WTC11 (cell line): ENCODE results near the gene LARGE1. TPM values are rescaled to one million over a fixed set of nuclear protein-coding genes. Genes with fewer than 3 reads are reported as not detected.

Experiments
- ATAC-seq: fragments of 200-7000 bp; cut with Tn5 transposase; 2 replicates; pipeline ENCODE4 v1.10.0; 2021; ENCODE audit warnings: mild to moderate bottlenecking, moderate library complexity
- CTCF ChIA-PET: fragments of 300-600 bp; sonication (Branson Sonifier 250); formaldehyde crosslinking; loops from one replicate; lab custom pipeline; 2021; ENCODE audit warnings: antibody characterized with exemption; lab: Charles Lee
- POLR2A ChIA-PET: fragments of 350-600 bp; sonication (Branson Sonifier 250); formaldehyde crosslinking; loops from one replicate; lab custom pipeline; 2021; ENCODE audit warnings: antibody characterized with exemption; lab: Charles Lee
- DNase-seq: peaks from one replicate; pipeline ENCODE4 v3.0.0; 2021; ENCODE audit warnings: low spot score
- H3K27ac Mint-ChIP-seq: 2 replicates; pipeline ENCODE4 v1.8.0; 2021; ENCODE audit warnings: mixed read lengths
- H3K27me3 Mint-ChIP-seq: 2 replicates; pipeline ENCODE4 v1.8.0; 2021; ENCODE audit warnings: low read depth, mild to moderate bottlenecking, moderate library complexity, mixed read lengths
- H3K36me3 Mint-ChIP-seq: 2 replicates; pipeline ENCODE4 v1.8.0; 2021; ENCODE audit warnings: mixed read lengths
- H3K4me1 Mint-ChIP-seq: 2 replicates; pipeline ENCODE4 v1.8.0; 2022; ENCODE audit warnings: mixed read lengths
- H3K4me3 Mint-ChIP-seq: 2 replicates; pipeline ENCODE4 v1.8.0; 2021; ENCODE audit warnings: mild to moderate bottlenecking, moderate library complexity, mixed read lengths
- H3K9me3 Mint-ChIP-seq: 2 replicates; pipeline ENCODE4 v1.8.0; 2021; ENCODE audit warnings: mixed read lengths
- ESRRA ChIP-seq: sonication (generic); formaldehyde crosslinking; IDR thresholded peaks from 2 replicates; pipeline ENCODE4 v1.8.1; 2022; ENCODE audit warnings: mild to moderate bottlenecking, missing genetic modification reagents, borderline replicate concordance
- ETV6 ChIP-seq: sonication (generic); formaldehyde crosslinking; IDR thresholded peaks from 2 replicates; pipeline ENCODE4 v1.8.1; 2022; ENCODE audit warnings: mild to moderate bottlenecking, missing genetic modification reagents
- FOXK1 ChIP-seq: sonication (generic); formaldehyde crosslinking; IDR thresholded peaks from 2 replicates; pipeline ENCODE4 v1.8.0; 2022; ENCODE audit warnings: mild to moderate bottlenecking, moderate library complexity, missing genetic modification reagents
- HMGA2 ChIP-seq: fragments of 250-450 bp; sonication (Bioruptor Pico); IDR thresholded peaks from 2 replicates; pipeline ENCODE4 v1.4.0; 2021; ENCODE audit warnings: mild to moderate bottlenecking, moderate library complexity
- JAZF1 ChIP-seq: fragments of 250-450 bp; sonication (Bioruptor Pico); IDR thresholded peaks from 2 replicates; pipeline ENCODE4 v1.9.0; 2021; ENCODE audit warnings: moderate library complexity, mild to moderate bottlenecking, inconsistent platforms
- JUN ChIP-seq: sonication (generic); formaldehyde crosslinking; IDR thresholded peaks from 2 replicates; pipeline ENCODE4 v1.8.0; 2023; ENCODE audit warnings: mild to moderate bottlenecking, missing genetic modification reagents
- KAT7 ChIP-seq: sonication (generic); formaldehyde crosslinking; IDR thresholded peaks from 2 replicates; pipeline ENCODE4 v1.8.1; 2023; ENCODE audit warnings: missing genetic modification reagents, mild to moderate bottlenecking, borderline replicate concordance
- NFYB ChIP-seq: sonication (generic); formaldehyde crosslinking; conservative IDR thresholded peaks from 2 replicates; pipeline ENCODE4 v1.8.0; 2022; ENCODE audit warnings: low read depth, missing genetic modification reagents
- NR1H2 ChIP-seq: sonication (generic); formaldehyde crosslinking; IDR thresholded peaks from 2 replicates; pipeline ENCODE4 v1.9.0; 2021; ENCODE audit warnings: mild to moderate bottlenecking, moderate library complexity, missing genetic modification reagents
- RELA ChIP-seq: sonication (generic); formaldehyde crosslinking; IDR thresholded peaks from 2 replicates; pipeline ENCODE4 v1.8.1; 2022; ENCODE audit warnings: missing genetic modification reagents, mild to moderate bottlenecking, borderline replicate concordance
- SMAD3 ChIP-seq: sonication (generic); formaldehyde crosslinking; IDR thresholded peaks from 2 replicates; pipeline ENCODE4 v1.8.0; 2022; ENCODE audit warnings: missing genetic modification reagents, mild to moderate bottlenecking, borderline replicate concordance
- ZBTB21 ChIP-seq: sonication (generic); formaldehyde crosslinking; IDR thresholded peaks from 2 replicates; pipeline ENCODE4 v1.8.1; 2023; ENCODE audit warnings: mild to moderate bottlenecking, missing genetic modification reagents, borderline replicate concordance
- total RNA-seq: library from RNA; stranded (reverse); gene quantifications from 3 replicates; pipeline ENCODE4 v1.2.3, GENCODE V29; 2021
- TF ChIP-seq, protein P1 (sequence below): sonication (generic); formaldehyde crosslinking; IDR thresholded peaks from 2 replicates; pipeline ENCODE4 v1.8.1; 2022; ENCODE audit warnings: mild to moderate bottlenecking, missing genetic modification reagents, moderate library complexity, borderline replicate concordance
- TF ChIP-seq, protein P2 (sequence below): sonication (generic); formaldehyde crosslinking; IDR thresholded peaks from 2 replicates; pipeline ENCODE4 v1.8.1; 2022; ENCODE audit warnings: low read depth, missing genetic modification reagents, borderline replicate concordance
- TF ChIP-seq, protein P3 (sequence below): sonication (generic); formaldehyde crosslinking; IDR thresholded peaks from 2 replicates; pipeline ENCODE4 v1.8.0; 2022; ENCODE audit warnings: mild to moderate bottlenecking, missing genetic modification reagents
- TF ChIP-seq, protein P4 (sequence below): sonication (generic); formaldehyde crosslinking; IDR thresholded peaks from 2 replicates; pipeline ENCODE4 v1.8.1; 2022; ENCODE audit warnings: mild to moderate bottlenecking, moderate library complexity, missing genetic modification reagents
- TF ChIP-seq, protein P5 (sequence below): sonication (generic); formaldehyde crosslinking; IDR thresholded peaks from 2 replicates; pipeline ENCODE4 v1.8.0; 2023; ENCODE audit warnings: missing genetic modification reagents
- TF ChIP-seq, protein P6 (sequence below): sonication (generic); formaldehyde crosslinking; IDR thresholded peaks from 2 replicates; pipeline ENCODE4 v1.8.1; 2023; ENCODE audit warnings: mild to moderate bottlenecking, missing genetic modification reagents

Gene LARGE1
- total RNA-seq, 1 experiment from 2014 or later = 72.6 TPM

DNA sequence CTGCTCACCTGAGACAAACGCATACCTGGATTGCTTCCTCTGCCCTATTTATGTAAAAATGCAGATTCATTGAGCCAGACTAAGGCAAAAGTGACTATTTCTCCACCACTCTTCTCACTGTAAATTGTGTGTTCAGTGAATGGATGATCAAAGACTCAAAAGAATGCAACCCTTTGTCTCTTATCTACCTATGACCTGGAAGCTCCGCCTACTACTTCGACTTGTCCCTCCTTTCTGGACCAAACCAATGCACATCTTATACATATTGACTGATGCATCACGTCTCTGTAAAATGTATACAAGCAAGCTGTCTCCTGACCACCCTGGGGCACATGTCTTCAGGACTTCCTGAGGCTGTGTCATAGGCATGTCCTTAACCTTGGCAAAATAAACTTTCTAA is 444.1 kb downstream of the LARGE1 start:
- TF ChIP-seq JAZF1 = no peak
- TF ChIP-seq NR1H2 (CRISPR knock-in tag) = no peak
- TF ChIP-seq, protein P1, sequence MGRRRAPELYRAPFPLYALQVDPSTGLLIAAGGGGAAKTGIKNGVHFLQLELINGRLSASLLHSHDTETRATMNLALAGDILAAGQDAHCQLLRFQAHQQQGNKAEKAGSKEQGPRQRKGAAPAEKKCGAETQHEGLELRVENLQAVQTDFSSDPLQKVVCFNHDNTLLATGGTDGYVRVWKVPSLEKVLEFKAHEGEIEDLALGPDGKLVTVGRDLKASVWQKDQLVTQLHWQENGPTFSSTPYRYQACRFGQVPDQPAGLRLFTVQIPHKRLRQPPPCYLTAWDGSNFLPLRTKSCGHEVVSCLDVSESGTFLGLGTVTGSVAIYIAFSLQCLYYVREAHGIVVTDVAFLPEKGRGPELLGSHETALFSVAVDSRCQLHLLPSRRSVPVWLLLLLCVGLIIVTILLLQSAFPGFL (CRISPR knock-in tag) = no peak
- no peak for TF ChIP-seq KAT7 (CRISPR knock-in tag)
- TF ChIP-seq, protein P2, sequence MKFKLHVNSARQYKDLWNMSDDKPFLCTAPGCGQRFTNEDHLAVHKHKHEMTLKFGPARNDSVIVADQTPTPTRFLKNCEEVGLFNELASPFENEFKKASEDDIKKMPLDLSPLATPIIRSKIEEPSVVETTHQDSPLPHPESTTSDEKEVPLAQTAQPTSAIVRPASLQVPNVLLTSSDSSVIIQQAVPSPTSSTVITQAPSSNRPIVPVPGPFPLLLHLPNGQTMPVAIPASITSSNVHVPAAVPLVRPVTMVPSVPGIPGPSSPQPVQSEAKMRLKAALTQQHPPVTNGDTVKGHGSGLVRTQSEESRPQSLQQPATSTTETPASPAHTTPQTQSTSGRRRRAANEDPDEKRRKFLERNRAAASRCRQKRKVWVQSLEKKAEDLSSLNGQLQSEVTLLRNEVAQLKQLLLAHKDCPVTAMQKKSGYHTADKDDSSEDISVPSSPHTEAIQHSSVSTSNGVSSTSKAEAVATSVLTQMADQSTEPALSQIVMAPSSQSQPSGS = no peak
- H3K4me1 Mint-ChIP-seq = peaks cover 41% of the 10 kb centered on the region
- CTCF ChIA-PET = interaction anchor here (0.8 to 1.4 kb wide), 3 partner anchors 8 to 58 kb away, joined by 3 to 4 read pairs (median 3); no protein-coding TSS in a partner anchor
- no peaks in the 10 kb centered on the region for H3K27me3 Mint-ChIP-seq
- POLR2A ChIA-PET = no interaction called here
- no peak overlapping the region for H3K4me3 Mint-ChIP-seq
- H3K36me3 Mint-ChIP-seq = no peaks in the 10 kb centered on the region
- no peaks in the 10 kb centered on the region for H3K9me3 Mint-ChIP-seq
- peak overlapping the region; percentile 31; the same call in 1 of the 2 replicates for H3K27ac Mint-ChIP-seq
- DNase-seq (no peak), ATAC-seq (no peak)

DNA sequence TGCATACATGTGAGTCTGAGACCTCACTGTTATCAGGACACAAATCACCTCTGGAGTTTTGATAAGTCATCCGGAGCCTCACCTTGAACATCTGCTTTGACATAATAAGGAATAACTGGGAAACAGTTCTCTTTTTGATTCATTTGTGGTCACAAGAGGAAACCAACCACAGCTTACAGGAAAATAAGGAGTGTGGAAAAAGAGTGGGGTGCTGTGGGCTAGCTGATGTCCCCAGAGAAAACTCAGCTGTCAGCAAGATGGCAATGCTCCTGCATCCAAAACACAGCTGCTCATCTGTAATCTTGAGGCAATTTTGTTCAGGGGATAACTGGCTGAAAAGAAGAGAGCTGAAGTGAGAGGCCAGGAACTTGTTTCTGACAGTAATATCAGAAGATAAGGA is 445.7 kb downstream of the LARGE1 start:
- ATAC-seq (no peak), DNase-seq (no peak)
- no peak for TF ChIP-seq FOXK1 (CRISPR knock-in tag)
- no peak for TF ChIP-seq NFYB (CRISPR knock-in tag)
- TF ChIP-seq, protein P3, sequence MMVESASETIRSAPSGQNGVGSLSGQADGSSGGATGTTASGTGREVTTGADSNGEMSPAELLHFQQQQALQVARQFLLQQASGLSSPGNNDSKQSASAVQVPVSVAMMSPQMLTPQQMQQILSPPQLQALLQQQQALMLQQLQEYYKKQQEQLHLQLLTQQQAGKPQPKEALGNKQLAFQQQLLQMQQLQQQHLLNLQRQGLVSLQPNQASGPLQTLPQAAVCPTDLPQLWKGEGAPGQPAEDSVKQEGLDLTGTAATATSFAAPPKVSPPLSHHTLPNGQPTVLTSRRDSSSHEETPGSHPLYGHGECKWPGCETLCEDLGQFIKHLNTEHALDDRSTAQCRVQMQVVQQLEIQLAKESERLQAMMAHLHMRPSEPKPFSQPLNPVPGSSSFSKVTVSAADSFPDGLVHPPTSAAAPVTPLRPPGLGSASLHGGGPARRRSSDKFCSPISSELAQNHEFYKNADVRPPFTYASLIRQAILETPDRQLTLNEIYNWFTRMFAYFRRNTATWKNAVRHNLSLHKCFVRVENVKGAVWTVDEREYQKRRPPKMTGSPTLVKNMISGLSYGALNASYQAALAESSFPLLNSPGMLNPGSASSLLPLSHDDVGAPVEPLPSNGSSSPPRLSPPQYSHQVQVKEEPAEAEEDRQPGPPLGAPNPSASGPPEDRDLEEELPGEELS (CRISPR knock-in tag) = no peak
- TF ChIP-seq SMAD3 (CRISPR knock-in tag) = no peak
- TF ChIP-seq RELA (CRISPR knock-in tag) = no peak
- TF ChIP-seq, protein P4, sequence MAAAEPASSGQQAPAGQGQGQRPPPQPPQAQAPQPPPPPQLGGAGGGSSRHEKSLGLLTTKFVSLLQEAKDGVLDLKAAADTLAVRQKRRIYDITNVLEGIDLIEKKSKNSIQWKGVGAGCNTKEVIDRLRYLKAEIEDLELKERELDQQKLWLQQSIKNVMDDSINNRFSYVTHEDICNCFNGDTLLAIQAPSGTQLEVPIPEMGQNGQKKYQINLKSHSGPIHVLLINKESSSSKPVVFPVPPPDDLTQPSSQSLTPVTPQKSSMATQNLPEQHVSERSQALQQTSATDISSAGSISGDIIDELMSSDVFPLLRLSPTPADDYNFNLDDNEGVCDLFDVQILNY (CRISPR knock-in tag) = no peak
- TF ChIP-seq JUN (CRISPR knock-in tag) = no peak
- TF ChIP-seq, protein P5, sequence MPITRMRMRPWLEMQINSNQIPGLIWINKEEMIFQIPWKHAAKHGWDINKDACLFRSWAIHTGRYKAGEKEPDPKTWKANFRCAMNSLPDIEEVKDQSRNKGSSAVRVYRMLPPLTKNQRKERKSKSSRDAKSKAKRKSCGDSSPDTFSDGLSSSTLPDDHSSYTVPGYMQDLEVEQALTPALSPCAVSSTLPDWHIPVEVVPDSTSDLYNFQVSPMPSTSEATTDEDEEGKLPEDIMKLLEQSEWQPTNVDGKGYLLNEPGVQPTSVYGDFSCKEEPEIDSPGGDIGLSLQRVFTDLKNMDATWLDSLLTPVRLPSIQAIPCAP = no peak
- TF ChIP-seq HMGA2 = no peak
- TF ChIP-seq, protein P6, sequence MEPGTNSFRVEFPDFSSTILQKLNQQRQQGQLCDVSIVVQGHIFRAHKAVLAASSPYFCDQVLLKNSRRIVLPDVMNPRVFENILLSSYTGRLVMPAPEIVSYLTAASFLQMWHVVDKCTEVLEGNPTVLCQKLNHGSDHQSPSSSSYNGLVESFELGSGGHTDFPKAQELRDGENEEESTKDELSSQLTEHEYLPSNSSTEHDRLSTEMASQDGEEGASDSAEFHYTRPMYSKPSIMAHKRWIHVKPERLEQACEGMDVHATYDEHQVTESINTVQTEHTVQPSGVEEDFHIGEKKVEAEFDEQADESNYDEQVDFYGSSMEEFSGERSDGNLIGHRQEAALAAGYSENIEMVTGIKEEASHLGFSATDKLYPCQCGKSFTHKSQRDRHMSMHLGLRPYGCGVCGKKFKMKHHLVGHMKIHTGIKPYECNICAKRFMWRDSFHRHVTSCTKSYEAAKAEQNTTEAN = no peak
- TF ChIP-seq ESRRA = no peak
- no peak for TF ChIP-seq ZBTB21 (CRISPR knock-in tag)
- no peak for TF ChIP-seq ETV6 (CRISPR knock-in tag)
- Mint-ChIP-seq H3K36me3 (no peaks in the 10 kb centered on the region), H3K27me3 (no peaks in the 10 kb centered on the region), H3K27ac (no peak overlapping the region), H3K4me1 (peaks cover 44% of the 10 kb centered on the region), H3K4me3 (no peak overlapping the region), H3K9me3 (no peaks in the 10 kb centered on the region; the same call in 1 of the 2 replicates)
- POLR2A ChIA-PET = interaction anchor here (0.6 kb wide), 1 partner anchor 142 kb away, joined by 3 read pairs; no protein-coding TSS in a partner anchor
- CTCF ChIA-PET = interaction anchor here (0.5 kb wide), 1 partner anchor 16 kb away, joined by 3 read pairs; no protein-coding TSS in a partner anchor
